GM12878 (cell line): Measurements from ENCODE around the gene SSR3. TPM values are rescaled to one million over a fixed set of nuclear protein-coding genes. Genes with fewer than 3 reads are reported as not detected.

Source experiments
- ATAC-seq: fragments of 200-7000 bp; cut with Tn5 transposase; 3 replicates; pipeline ENCODE4 v1.9.1; 2020; ENCODE audit warnings: mild to moderate bottlenecking, moderate library complexity
- BruUV-seq: library from RNA; stranded (reverse); fragments of 400-500 nt; replicated peaks from 2 replicates; lab custom pipeline; 2021; lab: Mats Ljungman, UMichigan
- CTCF ChIA-PET: fragments of 300-600 bp; sonication (Branson Sonifier 250); formaldehyde crosslinking; extraction: SDS; loops from one replicate; lab custom pipeline; 2021; ENCODE audit warnings: inconsistent platforms; lab: Yijun Ruan, JAX
- POLR2A ChIA-PET: fragments of 350-600 bp; formaldehyde crosslinking; extraction: SDS; loops from one replicate; lab custom pipeline; 2021; ENCODE audit warnings: inconsistent platforms; lab: Charles Lee
- RAD21 ChIA-PET: fragments of 300-600 bp; sonication (Branson Sonifier 250); formaldehyde crosslinking; loops from one replicate; lab custom pipeline; 2023; ENCODE audit warnings: antibody characterized with exemption; ENCODE audit not compliant: unreplicated experiment; lab: Charles Lee
- SMC1A ChIA-PET: fragments of 300-600 bp; sonication (Branson Sonifier 250); formaldehyde crosslinking; loops from one replicate; lab custom pipeline; 2023; ENCODE audit not compliant: unreplicated experiment, uncharacterized antibody; lab: Charles Lee
- DNase-seq: peaks from one replicate; pipeline ENCODE4 v3.0.0-alpha.2; 2011; ENCODE audit warnings: low read depth, low spot score
- FAIRE-seq: peaks from 3 replicates; lab custom pipeline; 2011; peaks lifted over from hg19 to GRCh38; lab: Jason Lieb, UNC
- H2AFZ ChIP-seq: 2 replicates; pipeline ENCODE4 v1.6.0; 2011; ENCODE audit warnings: low read depth, low read length, control low read depth; ENCODE audit not compliant: control insufficient read depth
- H3K27ac ChIP-seq: 2 replicates; pipeline ENCODE4 v1.5.1; 2011; ENCODE audit warnings: control low read depth; ENCODE audit not compliant: control insufficient read depth, insufficient read depth
- H3K27me3 ChIP-seq, 2 experiments: replicated peaks in 1 of 2; 2 replicates each; pipeline versions ENCODE4 v1.6.0 to v1.6.1; 2011; ENCODE audit warnings: low read length in 1 of 2; ENCODE audit not compliant: control insufficient read depth in 2 of 2, insufficient read depth in 2 of 2
- H3K36me3 ChIP-seq, 2 experiments: 2 replicates each; pipeline ENCODE4 v1.5.1; 2011; ENCODE audit warnings: low read length in 1 of 2; ENCODE audit not compliant: control insufficient read depth in 2 of 2, insufficient read depth in 2 of 2
- H3K4me1 ChIP-seq: 2 replicates; pipeline ENCODE4 v1.6.1; 2011; ENCODE audit warnings: mild to moderate bottlenecking, low read length, moderate library complexity, mixed read lengths; ENCODE audit not compliant: control insufficient read depth, insufficient read depth
- H3K4me2 ChIP-seq: 2 replicates; pipeline ENCODE4 v1.6.0; 2011; ENCODE audit warnings: control low read depth; ENCODE audit not compliant: control insufficient read depth, insufficient read depth
- H3K4me3 ChIP-seq: fragments of 200-600 bp; sonication (generic); 2 replicates; pipeline ENCODE4 v1.5.1; 2016
- H3K79me2 ChIP-seq: 2 replicates; pipeline ENCODE4 v1.6.0; 2011; ENCODE audit warnings: low read length; ENCODE audit not compliant: control insufficient read depth, insufficient read depth
- H3K9ac ChIP-seq: 2 replicates; pipeline ENCODE4 v1.8.0; 2011; ENCODE audit warnings: low read length, control low read depth, mixed read lengths; ENCODE audit not compliant: control insufficient read depth, insufficient read depth
- H3K9me3 ChIP-seq: replicated peaks from 3 replicates; pipeline ENCODE4 v1.5.1; 2011; ENCODE audit warnings: mild to moderate bottlenecking, low read length; ENCODE audit not compliant: control insufficient read depth, insufficient read depth
- H4K20me1 ChIP-seq: 2 replicates; pipeline ENCODE4 v1.6.0; 2011; ENCODE audit not compliant: control insufficient read depth, insufficient read depth
- CHD1 ChIP-seq: IDR thresholded peaks from 2 replicates; pipeline ENCODE4 v1.6.1; 2012; ENCODE audit warnings: low read depth, low read length, improper control_type of control experiment
- PAX5 ChIP-seq: IDR thresholded peaks from 2 replicates; pipeline ENCODE4 v1.6.1; 2011; ENCODE audit warnings: low read depth, low read length, borderline replicate concordance
- PKNOX1 ChIP-seq: fragments of 450-650 bp; IDR thresholded peaks from 2 replicates; pipeline ENCODE4 v1.6.1; 2016; ENCODE audit warnings: mild to moderate bottlenecking
- POLR2AphosphoS5 ChIP-seq: IDR thresholded peaks from 2 replicates; pipeline ENCODE4 v1.6.1; 2011; ENCODE audit warnings: mild to moderate bottlenecking, low read length, inconsistent platforms
- RELA ChIP-seq: fragments of 450-650 bp; IDR thresholded peaks from 2 replicates; pipeline ENCODE4 v1.8.0; 2014; ENCODE audit warnings: borderline replicate concordance; ENCODE audit not compliant: partially characterized antibody
- in situ Hi-C: fragments of 300-500 bp; cut with MboI; formaldehyde crosslinking; loops from 9 replicates; pipeline ENCODE4 v1.14.3; 2018; ENCODE audit warnings: mixed read lengths
- intact Hi-C: fragments of 100-400 bp; cut with micrococcal nuclease; formaldehyde crosslinking; loops from one replicate; pipeline ENCODE4 v1.14.2; 2022; ENCODE audit not compliant: unreplicated experiment
- polyA plus RNA-seq, 11 experiments: library from polyadenylated mRNA; depleted of rRNA in 4 of 11; unstranded in 6 of 11; stranded (reverse) in 5 of 11; fragments of >200 nt; fragmentation: Nextera tagmentation in 4 of 11; fragmentation: Illumina TruSeq in 1 of 11; extraction: Ambion mirVana in 4 of 11; extraction: Trizol in 1 of 11; gene quantifications; 1 replicate in 1 of 11; 2 replicates in 10 of 11; pipeline versions ENCODE4 v1.2.1 to v1.2.3, GENCODE V29; 2011 to 2016; ENCODE audit warnings: inconsistent platforms in 2 of 11, missing spikeins in 2 of 11, low read depth in 1 of 11
- total RNA-seq, 4 experiments: library from RNA; depleted of rRNA in 3 of 4; stranded (reverse); fragments of >200 nt in 3 of 4; fragmentation: Illumina TruSeq in 1 of 4; extraction: Trizol in 1 of 4; gene quantifications; 2 replicates each; pipeline versions ENCODE4 v1.2.1 to v1.2.3, GENCODE V29; 2013 to 2021

SSR3 gene
- total and polyA plus RNA-seq, 10 of the 15 experiments (the other 5 are each of a cell fraction or from before 2014, with no cell fraction given): 133 to 345 (median 191) TPM

- TF ChIP-seq PAX5 (peak; percentile 10; the same call in 1 of the 2 replicates), RELA (no peak), CHD1 (no peak)
Measured at GRCh38 chr3:156582532-156583183, 27.7 kb upstream of the SSR3 start (continued).

- ChIA-PET SMC1A (interaction anchor here (1.0 to 2.9 kb wide), 3 partner anchors 16 to 27 kb away, joined by 3 to 16 read pairs (median 5); partner anchors contain the start of gene SSR3), CTCF (interaction anchor here (0.6 to 1.0 kb wide), 4 partner anchors 26 to 118 kb away, joined by 3 to 4 read pairs (median 3); no protein-coding TSS in a partner anchor), RAD21 (interaction anchor here (0.7 to 1.5 kb wide), 2 partner anchors 61 to 99 kb away, joined by 3 to 4 read pairs; no protein-coding TSS in a partner anchor), POLR2A (interaction anchor here (0.5 kb wide), 1 partner anchor 233 kb away, joined by 5 read pairs; no protein-coding TSS in a partner anchor)
- H3K9ac ChIP-seq: no peak overlapping the region
- no peak overlapping the region for H2AFZ ChIP-seq
- 0 out of 3 replicates have a peak, but pooled peaks have one; percentile 21 for ATAC-seq
- H3K4me2 ChIP-seq: no peak overlapping the region
- H3K27ac ChIP-seq: no peak overlapping the region
- no peaks in the 10 kb centered on the region for H3K36me3 ChIP-seq
- no peak for DNase-seq
- H3K4me3 ChIP-seq: no peak overlapping the region
- TF ChIP-seq PKNOX1: peak; percentile 81
- TF ChIP-seq POLR2AphosphoS5: no peak
- no peak for FAIRE-seq
- H4K20me1 ChIP-seq: no peaks in the 10 kb centered on the region
- peaks cover 25% of the 10 kb centered on the region; the same call in 1 of the 2 replicates for H3K4me1 ChIP-seq
- H3K9me3 ChIP-seq: no peaks in the 10 kb centered on the region; the same call in 1 of the 3 replicates
- intact Hi-C loops: no loop called here
- in situ Hi-C loops: no loop called here
- BruUV-seq: no TSS peak
- no peaks in the 10 kb centered on the region for H3K27me3 ChIP-seq
- no peaks in the 10 kb centered on the region for H3K79me2 ChIP-seq
Measured at GRCh38 chr3:156581954-156582353, 27.0 kb upstream of the SSR3 start.
